Left lung (tissue), 10 donors: ENCODE measurements around the gene ATG3. TPM values are rescaled to one million over a fixed set of nuclear protein-coding genes. Genes with fewer than 3 reads are reported as not detected.

Experiments used
- ATAC-seq: fragments of 200-7000 bp; cut with Tn5 transposase; one replicate; pipeline ENCODE4 v1.9.1; 2020; ENCODE audit warnings: moderate library complexity
- DNase-seq, 4 donors: peaks; one replicate each; pipeline ENCODE4 v3.0.0-alpha.2; 2013 to 2020
- H3K27ac ChIP-seq, 2 donors: fragments of 200-600 bp; sonication (generic) in 1 of 2; one replicate each; pipeline versions ENCODE4 v1.5.0 to v1.8.0; 2020 to 2021
- H3K27me3 ChIP-seq, 2 donors: fragments of 200-600 bp; sonication (generic) in 1 of 2; one replicate each; pipeline versions ENCODE4 v1.5.0 to v1.8.0; 2020 to 2021
- H3K36me3 ChIP-seq, 2 donors: fragments of 200-600 bp; sonication (generic) in 1 of 2; one replicate each; pipeline versions ENCODE4 v1.5.0 to v1.8.0; 2020 to 2021
- H3K4me1 ChIP-seq, 2 donors: fragments of 200-600 bp; one replicate each; pipeline ENCODE4 v1.8.0; 2021
- H3K4me3 ChIP-seq, 2 donors: fragments of 200-600 bp; sonication (generic) in 1 of 2; one replicate each; pipeline versions ENCODE4 v1.5.0 to v1.8.0; 2020 to 2021; ENCODE audit warnings: mild to moderate bottlenecking in 1 of 2
- H3K9me3 ChIP-seq, 2 donors: fragments of 200-600 bp; sonication (generic) in 1 of 2; one replicate each; pipeline versions ENCODE4 v1.5.0 to v1.8.0; 2020 to 2021
- CTCF ChIP-seq, 2 donors: fragments of 200-600 bp; sonication (generic) in 1 of 2; IDR thresholded peaks; one replicate each; pipeline versions ENCODE4 v1.5.0 to v1.8.0; 2021; ENCODE audit warnings: antibody characterized with exemption in 2 of 2
- intact Hi-C, 2 donors: fragments of 100-400 bp; cut with DNase I; formaldehyde crosslinking; loops; one replicate each; pipeline versions ENCODE4 v1.11.2 to v1.14.2; 2022
- polyA plus RNA-seq, 6 donors: library from polyadenylated mRNA; unstranded; fragments of 120-200 nt; gene quantifications; one replicate each; pipeline ENCODE4 v1.2.1, GENCODE V29; 2013; ENCODE audit not compliant: insufficient read length in 6 of 6
- total RNA-seq, 2 donors: library from RNA; stranded (reverse); fragmentation: NEBNext Ultra II Directional; extraction: Animal tissue kit (Norgen Biotek cat#: 25700); gene quantifications; one replicate each; pipeline ENCODE4 v1.2.1, GENCODE V29; 2021
- donor health status: DM: no; HTN: yes; CAD: no.
- donor health status: DM: no; HTN: no; CAD: no.

ATG3 gene
- total and polyA plus RNA-seq, 8 donors: 36.6 to 73.1 (median 43.6) TPM

GRCh38 chr3:112486811-112487505, 74.8 kb downstream of the ATG3 start:
- DNase-seq (no peak), ATAC-seq (no peak)
- H3K27me3 ChIP-seq: no peaks in the 10 kb centered on the region
- TF ChIP-seq CTCF (IDR thresholded peaks at IDR 0.05): no peak
- H3K4me1 ChIP-seq: no peaks in the 10 kb centered on the region
- intact Hi-C loops: no loop called here
- H3K27ac ChIP-seq: no peak overlapping the region
- no peaks in the 10 kb centered on the region for H3K36me3 ChIP-seq
- H3K9me3 ChIP-seq: no peaks in the 10 kb centered on the region
- no peak overlapping the region for H3K4me3 ChIP-seq

- Histone ChIP-seq H3K27ac (no peak overlapping the region), H3K27me3 (no peaks in the 10 kb centered on the region), H3K4me3 (no peak overlapping the region), H3K36me3 (no peaks in the 10 kb centered on the region), H3K4me1 (no peaks in the 10 kb centered on the region), H3K9me3 (no peaks in the 10 kb centered on the region)
- ATAC-seq (no peak), DNase-seq (no peak)
- no peak for TF ChIP-seq CTCF (IDR thresholded peaks at IDR 0.05)
- intact Hi-C loops: no loop called here
Measured at GRCh38 chr3:112484352-112484751, 77.4 kb downstream of the ATG3 start.

- no peaks in the 10 kb centered on the region for H3K27me3 ChIP-seq
- TF ChIP-seq CTCF (IDR thresholded peaks at IDR 0.05): no peak
- intact Hi-C loops: no loop called here
- no peaks in the 10 kb centered on the region for H3K9me3 ChIP-seq
- H3K4me3 ChIP-seq: no peak overlapping the region
- DNase-seq: no peak
- ATAC-seq: no peak
- no peaks in the 10 kb centered on the region for H3K36me3 ChIP-seq
- peaks cover 0 to 3% of the 10 kb centered on the region in 2 donors for H3K4me1 ChIP-seq
- H3K27ac ChIP-seq: no peak overlapping the region
Measured at GRCh38 chr3:112482675-112483074, 79.1 kb downstream of the ATG3 start.

Other genes with a start within 250 kb of the ATG3 start
- gene CD200, start 228.8 kb downstream of the ATG3 start, total RNA-seq: 1 to 10 TPM; 6.6 to 7.9 TPM
- 10 to 100 TPM; 47.4 to 58.0 (median 50.9) TPM for gene CD200, start 228.8 kb downstream of the ATG3 start, polyA plus RNA-seq
- 1 to 10 TPM in 1 of 2 donors, under 1 TPM in 1; 0.15 to 1.6 TPM for gene BTLA, start 62.5 kb downstream of the ATG3 start, total RNA-seq
- under 1 TPM; 0.14 to 0.82 (median 0.43) TPM for gene BTLA, start 62.5 kb downstream of the ATG3 start, polyA plus RNA-seq
- gene SLC35A5, start 83 bp upstream of the ATG3 start, total RNA-seq: 10 to 100 TPM; 42.6 to 48.7 TPM
- 10 to 100 TPM; 48.4 to 64.2 (median 60.4) TPM for gene SLC35A5, start 83 bp upstream of the ATG3 start, polyA plus RNA-seq
- 100 to 1,000 TPM; 154 to 247 TPM for gene CCDC80, start 79.2 kb upstream of the ATG3 start, total RNA-seq
- gene CCDC80, start 79.2 kb upstream of the ATG3 start, polyA plus RNA-seq: 100 to 1,000 TPM in 1 of 6 donors, 10 to 100 TPM in 5; 42.7 to 113 (median 64.9) TPM